Head of caudate nucleus (tissue), 42 donors: ENCODE measurements around the gene ACTG1.

Source experiments
- DNase-seq, 42 donors: peaks; one replicate each; pipeline versions ENCODE4 v3.0.0 to v3.0.0-alpha.2; 2020 to 2021; ENCODE audit warnings: mixed read lengths in 7 of 42
- intact Hi-C: fragments of 100-400 bp; cut with DNase I; formaldehyde crosslinking; loops from one replicate; pipeline ENCODE4 v1.15.0; 2022

ACTG1 gene

GRCh38 chr17:81489998-81490992, 22.3 kb downstream of the ACTG1 start:
- no peak for DNase-seq
- intact Hi-C loops: loop anchor here (5.0 kb wide), 1 partner anchor 238 kb away; no protein-coding TSS in a partner anchor

DNA sequence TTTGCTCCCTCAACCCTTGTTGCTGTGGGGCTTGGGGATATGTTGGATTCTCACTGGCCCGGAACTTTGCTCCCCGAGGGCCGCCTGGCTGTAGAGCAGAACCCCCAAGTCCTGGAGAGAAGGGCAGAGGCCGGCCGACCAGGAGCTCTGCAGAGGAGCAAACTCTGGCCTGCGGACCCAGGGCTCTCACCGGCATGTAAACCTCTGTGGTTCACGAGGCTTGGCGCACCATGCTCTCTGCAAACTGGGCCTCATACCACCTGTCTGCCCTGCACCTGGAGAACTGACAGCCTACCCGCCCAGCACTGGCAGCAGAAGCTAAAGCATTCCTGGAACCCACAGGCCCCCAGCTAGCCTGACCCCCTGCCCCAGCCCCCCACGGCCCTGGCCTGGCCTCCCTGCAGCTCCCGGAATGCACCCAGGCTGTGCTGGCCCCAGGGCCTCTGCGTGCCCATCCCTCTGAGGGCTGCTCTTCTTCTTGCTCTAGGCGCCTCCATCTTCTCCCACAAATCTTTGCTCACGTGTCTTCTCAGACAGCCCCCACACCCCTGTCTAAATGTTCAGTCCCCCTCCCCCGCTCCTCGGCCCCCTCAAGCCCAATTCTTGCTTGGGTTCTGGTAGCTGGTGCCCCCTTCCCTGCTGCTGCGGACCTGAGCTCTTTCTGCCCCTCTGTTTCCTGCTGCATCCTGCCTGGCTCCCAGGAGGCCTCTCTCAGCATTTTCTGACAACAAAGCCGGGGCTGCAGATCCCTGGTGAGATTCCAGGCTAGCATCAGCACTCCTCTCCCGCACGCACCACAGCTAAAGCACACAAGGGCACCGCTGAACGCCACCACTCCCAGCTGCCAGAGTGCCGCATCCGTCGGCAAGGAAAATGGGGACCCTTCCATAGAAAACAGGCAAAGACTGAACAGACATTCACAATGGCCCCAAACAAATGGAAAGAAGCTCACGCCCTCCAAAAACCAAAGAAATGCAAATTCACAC, 23.3 kb downstream of the ACTG1 start:
- intact Hi-C loops: loop anchor here (5.0 kb wide), 1 partner anchor 237 kb away; no protein-coding TSS in a partner anchor
- peak in 15 of 42 donors; percentile 19 to 76 (median 52) for DNase-seq

DNA sequence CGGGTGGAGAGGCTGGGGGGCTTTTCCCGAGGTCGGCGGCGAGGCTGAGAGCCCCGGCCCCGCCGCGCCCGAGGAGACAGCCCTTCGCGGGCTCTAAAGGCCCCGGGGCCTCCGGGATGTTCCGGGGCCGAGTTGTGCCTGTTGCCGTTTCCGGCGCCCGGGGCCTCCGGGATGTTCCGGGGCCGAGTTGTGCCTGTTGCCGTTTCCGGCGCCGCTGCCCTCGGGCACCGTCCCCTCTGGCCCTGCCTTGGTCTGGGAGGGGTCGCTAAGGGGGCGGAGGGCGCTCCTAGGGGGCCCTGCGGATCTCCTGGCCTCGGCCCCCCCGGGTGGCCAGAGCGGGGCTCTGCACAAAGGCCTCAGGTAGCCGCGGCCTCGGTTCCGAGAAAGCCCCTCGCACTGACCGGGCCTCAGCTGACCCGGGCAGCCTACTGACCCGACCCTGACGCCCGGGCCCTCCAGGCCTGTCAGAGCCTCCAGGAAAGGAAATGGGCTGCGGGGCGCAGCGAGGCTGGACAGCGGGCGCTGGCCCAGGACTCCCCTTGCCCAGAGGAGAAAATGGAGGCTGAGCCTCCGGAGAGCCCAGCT, 24.2 kb downstream of the ACTG1 start:
- peak in 1 of 42 donors; percentile 19 for DNase-seq
- intact Hi-C loops: loop anchor here (5.0 kb wide), 1 partner anchor 236 kb away; no protein-coding TSS in a partner anchor

GRCh38 chr17:81487487-81488275, 24.9 kb downstream of the ACTG1 start:
- DNase-seq: peak in 41 of 42 donors; percentile 37 to 92 (median 82)
- intact Hi-C loops: loop anchor here (5.0 kb wide), 1 partner anchor 235 kb away; no protein-coding TSS in a partner anchor

DNA sequence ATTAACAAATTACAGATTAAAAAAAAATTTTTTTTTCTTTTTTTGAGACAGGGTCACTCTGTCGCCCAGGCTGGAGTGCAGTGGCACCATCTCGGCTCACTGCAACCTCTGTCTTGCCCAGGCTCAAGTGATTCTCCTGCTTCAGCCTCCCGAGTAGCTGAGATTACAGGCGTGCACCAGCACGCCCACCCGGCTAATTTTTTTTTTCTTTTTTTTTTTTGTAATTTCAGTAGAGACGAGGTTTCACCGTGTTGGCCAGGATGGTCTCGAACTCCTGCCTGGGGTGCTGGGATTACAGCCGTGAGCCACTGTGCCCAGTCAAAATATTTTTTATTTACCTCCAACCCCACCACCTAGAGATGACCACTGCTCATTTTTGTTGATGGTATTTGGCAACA, 25.5 kb downstream of the ACTG1 start:
- DNase-seq: no peak
- intact Hi-C loops: loop anchor here (5.0 kb wide), 1 partner anchor 235 kb away; no protein-coding TSS in a partner anchor

DNA sequence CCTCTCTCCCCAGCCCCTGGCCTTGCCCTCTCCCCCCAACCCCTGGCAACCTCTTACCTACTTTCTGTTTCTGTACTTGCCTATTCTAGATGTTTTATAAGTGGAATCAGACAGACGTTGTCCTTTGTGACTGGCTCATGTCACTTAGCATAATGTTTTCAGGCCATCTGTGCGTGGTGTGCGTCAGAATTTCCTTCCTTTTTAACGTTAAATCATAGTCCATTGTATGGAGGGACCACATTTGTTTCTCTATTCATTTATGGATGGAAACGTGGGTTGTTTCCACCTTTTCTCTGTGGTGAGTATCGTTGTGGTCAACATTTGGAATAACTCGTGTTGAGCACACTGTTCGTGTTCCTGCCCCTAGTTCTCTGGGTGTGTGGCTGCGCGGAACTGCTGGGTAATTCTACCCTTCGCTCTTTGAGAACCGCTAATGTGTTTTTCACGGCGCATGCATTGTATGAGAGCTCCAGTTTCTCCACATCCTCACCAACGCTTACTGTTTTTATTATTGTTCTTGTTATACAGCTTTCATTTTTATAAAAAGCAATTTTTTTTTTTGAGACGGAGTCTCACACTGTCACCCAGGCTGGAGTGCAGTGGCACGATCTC, 26.3 kb downstream of the ACTG1 start:
- DNase-seq: no peak

DNA sequence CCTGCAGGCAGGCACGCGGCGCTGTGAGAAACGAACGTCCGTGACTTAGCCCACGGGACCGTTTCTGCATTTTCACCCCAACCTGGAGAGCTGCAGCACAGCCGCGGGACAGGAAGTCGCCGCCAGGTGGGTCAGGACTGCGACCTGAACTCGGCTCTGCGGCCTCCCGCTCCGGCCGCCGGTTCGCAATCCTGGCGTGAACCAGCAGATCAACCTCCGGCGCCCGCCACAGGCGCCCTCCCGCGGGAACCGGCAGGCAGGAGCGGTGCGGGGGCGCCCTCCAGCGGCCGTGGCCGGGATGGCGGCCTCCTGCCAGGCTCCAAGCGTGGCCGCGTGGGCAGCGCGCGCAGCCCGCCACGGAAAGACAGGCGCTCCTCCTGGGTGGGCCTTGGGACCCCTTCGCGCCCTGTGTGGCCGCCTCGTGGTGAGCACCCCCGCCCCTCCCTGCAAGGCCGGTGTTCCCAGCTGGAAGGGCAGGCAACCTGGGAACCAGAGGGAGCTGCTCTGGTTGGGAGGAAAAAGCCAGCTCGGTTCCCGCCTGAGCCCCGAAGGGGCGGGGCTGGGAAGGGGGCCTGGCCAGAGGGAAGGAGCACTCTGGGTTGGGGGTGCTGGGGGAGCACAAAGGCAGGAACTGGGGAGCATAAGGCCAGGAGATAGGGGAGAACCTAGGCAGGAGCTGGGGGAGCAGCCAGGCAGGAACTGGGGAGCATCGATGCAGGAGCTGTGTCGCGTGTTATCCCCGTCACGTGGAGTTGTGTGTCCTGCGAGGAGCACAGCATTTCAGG, 28.2 kb downstream of the ACTG1 start:
- intact Hi-C loops: loop anchor here (5.0 kb wide), 2 partner anchors 82 to 187 kb away; partner anchors contain the start of gene SLC38A10
- DNase-seq: peak; percentile 69 to 96 (median 91)

More for the DNA sequence above, 26.3 kb downstream of the ACTG1 start:
- intact Hi-C loops: loop anchor here (5.0 kb wide), 1 partner anchor 234 kb away; no protein-coding TSS in a partner anchor

GRCh38 chr17:81483862-81484194, 28.8 kb downstream of the ACTG1 start:
- intact Hi-C loops: loop anchor here (5.0 kb wide), 2 partner anchors 82 to 187 kb away; partner anchors contain the start of gene SLC38A10
- DNase-seq: peak in 2 of 42 donors; percentile 16 to 23

DNA sequence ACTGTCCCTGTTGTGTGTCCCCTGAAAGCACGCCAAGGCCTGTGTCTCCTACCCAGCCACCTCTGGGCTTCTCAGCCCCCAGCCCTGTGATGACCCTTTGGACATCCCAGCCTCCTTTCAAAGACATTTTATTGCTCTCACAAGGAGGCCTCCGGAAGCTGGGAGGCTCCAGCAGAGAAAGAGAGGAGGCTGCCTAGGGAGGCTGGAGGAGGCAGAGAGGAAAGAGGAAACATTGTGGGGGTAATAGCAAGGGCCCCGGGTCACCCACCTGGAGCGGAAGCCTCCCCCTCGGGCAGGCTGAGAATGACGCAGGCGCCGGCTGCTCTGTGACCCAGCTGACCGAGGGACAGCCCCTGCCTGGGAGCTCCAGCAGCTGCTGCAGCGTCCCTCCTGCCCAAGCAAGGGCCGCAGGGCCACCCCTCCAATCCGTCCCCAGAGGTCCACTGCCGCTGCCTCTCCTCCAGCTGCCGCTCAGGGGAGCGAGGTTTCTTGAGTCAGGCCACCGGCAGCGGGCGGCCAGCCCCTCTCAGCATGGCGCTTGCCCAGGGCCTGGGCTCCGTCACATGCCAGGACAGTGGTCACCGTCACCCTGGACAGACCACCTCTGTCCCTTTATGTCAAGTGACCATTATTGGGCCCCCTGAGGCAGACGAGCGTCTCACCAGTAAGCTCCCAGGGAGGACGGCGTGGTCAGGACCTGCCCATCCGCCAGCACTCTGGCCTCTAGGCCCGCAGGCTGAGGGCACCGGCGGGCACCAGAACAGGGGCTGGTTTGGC, 29.3 kb downstream of the ACTG1 start:
- DNase-seq: no peak
- intact Hi-C loops: loop anchor here (5.0 kb wide), 2 partner anchors 81 to 186 kb away; partner anchors contain the start of gene SLC38A10

DNA sequence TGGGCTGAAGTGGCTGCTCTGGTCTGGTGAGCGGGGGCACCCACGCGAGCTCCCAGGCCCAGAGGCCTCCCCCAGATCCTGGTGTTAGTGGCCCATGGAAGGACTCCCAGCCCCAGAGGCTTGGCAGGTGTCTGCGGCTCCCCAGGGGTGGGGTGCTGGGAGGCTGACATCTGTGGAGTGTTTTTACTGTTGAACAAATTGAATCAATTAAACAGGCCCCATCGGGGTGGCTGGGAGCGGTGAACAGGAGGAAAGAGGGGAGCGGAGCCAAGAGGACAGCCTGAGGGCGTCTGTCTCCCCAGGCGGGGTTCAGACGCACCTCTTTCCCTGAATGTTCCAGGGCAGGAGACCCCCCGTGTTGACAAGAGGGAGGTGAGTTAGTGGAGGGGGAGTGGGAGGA, 29.9 kb downstream of the ACTG1 start:
- intact Hi-C loops: loop anchor here (5.0 kb wide), 2 partner anchors 80 to 185 kb away; partner anchors contain the start of gene SLC38A10
- DNase-seq: no peak

DNA sequence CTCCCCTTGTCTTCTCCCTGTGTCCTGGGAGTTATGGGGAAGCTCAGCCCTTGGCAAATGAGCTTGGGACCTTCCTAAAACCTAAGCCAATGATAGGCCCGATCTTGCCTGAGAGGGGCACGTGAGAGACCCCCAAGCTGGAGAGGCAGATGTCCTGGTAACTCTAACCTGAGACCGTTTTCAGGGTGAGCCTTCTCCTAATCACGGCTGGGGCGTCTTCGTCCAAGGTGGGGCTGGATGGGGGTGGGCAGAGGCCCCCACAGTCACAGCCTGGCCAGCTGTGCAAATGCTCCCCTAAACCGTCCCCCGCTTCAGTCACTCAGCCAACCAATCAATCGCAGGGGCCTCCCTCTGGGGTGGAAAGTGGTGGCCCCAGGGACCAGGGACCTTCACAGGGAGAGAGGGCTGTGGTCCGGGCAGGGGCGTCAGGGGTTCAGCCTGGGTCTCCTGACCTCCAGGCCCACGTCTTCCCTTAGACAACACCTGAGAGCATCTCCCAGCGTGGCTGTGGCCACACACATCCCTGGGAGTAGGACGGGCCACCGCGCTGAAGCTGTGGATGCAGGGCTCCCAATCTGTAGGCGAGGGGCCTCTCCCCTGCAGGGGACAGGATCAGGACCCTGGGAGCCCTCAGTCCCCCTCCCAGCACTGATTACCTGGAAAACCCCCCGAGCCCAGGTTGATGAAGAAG, 30.6 kb downstream of the ACTG1 start:
- intact Hi-C loops: loop anchor here (5.0 kb wide), 2 partner anchors 80 to 185 kb away; partner anchors contain the start of gene SLC38A10
- DNase-seq: no peak

DNA sequence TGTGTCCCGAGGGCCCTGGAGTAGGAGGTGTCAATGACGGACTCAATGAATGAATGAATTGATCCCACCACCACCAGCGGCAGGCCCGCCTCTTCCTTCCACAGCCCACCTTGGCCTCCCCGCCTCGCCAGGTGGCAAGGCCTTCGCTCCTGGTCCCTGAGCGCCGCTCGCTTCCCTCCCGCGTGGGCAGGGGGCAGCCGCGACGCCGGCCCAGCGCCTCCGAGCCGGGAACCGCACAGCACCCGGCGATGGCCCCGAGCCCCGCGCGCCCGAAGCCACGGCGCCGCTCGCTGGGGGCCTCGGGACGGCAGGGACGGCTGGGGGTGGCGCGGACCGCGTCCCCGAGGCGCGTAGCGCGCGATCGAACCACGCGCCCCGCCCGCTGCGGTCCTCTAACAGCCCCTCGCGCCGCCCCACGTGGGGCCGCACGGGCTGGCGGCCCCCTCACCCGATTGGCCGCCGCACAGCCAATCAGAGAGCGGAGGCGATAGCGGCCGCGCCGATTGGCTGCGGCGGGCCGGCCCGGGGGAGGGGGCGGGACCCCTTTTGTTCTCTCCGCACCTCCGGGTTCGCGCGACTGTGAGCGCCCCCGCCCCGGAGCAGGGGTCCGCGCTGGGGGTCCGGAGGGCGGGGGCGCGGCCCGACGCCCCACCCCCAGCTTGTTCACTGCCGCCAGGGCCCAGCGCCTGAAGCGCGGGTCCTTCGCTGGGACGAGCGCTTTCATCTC, 31.4 kb downstream of the ACTG1 start:
- intact Hi-C loops: loop anchor here (5.0 kb wide), 2 partner anchors 79 to 184 kb away; partner anchors contain the start of gene SLC38A10

GRCh38 chr17:81480140-81481072, 32.2 kb downstream of the ACTG1 start:
- DNase-seq: peak in 1 of 42 donors; percentile 13
- intact Hi-C loops: loop anchor here (5.0 kb wide), 2 partner anchors 78 to 183 kb away; partner anchors contain the start of gene SLC38A10

More for the DNA sequence above, 31.4 kb downstream of the ACTG1 start:
- DNase-seq: peak; percentile 49 to 90 (median 82)
